EH (cell line): ENCODE measurements around the gene TRAF3IP3.

Source experiments
- DNase-seq: peaks from one replicate; pipeline ENCODE4 v3.0.0-alpha.2; 2015; ENCODE audit warnings: low read depth

TRAF3IP3 gene

GRCh38 chr1:209738270-209738669 is 17.6 kb upstream of the TRAF3IP3 start:
- DNase-seq = no peak

GRCh38 chr1:209741193-209741592 is 14.7 kb upstream of the TRAF3IP3 start:
- DNase-seq = no peak

- no peak for DNase-seq
Observed at GRCh38 chr1:209741889-209742288, 14.0 kb upstream of the TRAF3IP3 start.

- DNase-seq = peak; percentile 65
Observed at GRCh38 chr1:209742409-209743144, 13.3 kb upstream of the TRAF3IP3 start.

GRCh38 chr1:209743145-209743482 is 12.7 kb upstream of the TRAF3IP3 start:
- DNase-seq = peak; percentile 84

GRCh38 chr1:209746451-209747165 is 9.2 kb upstream of the TRAF3IP3 start:
- DNase-seq = no peak

- DNase-seq = peak; percentile 88
Observed at GRCh38 chr1:209747580-209748262, 8.1 kb upstream of the TRAF3IP3 start.

- no peak for DNase-seq
Observed at GRCh38 chr1:209748620-209749019, 7.2 kb upstream of the TRAF3IP3 start.

- DNase-seq = no peak
Observed at GRCh38 chr1:209749205-209749604, 6.6 kb upstream of the TRAF3IP3 start.

GRCh38 chr1:209749670-209750323 is 6.1 kb upstream of the TRAF3IP3 start:
- DNase-seq = no peak

GRCh38 chr1:209751627-209752231 is 4.1 kb upstream of the TRAF3IP3 start:
- no peak for DNase-seq

GRCh38 chr1:209752890-209753289 is 3.0 kb upstream of the TRAF3IP3 start:
- no peak for DNase-seq

GRCh38 chr1:209755256-209755655 is 597 bp upstream of the TRAF3IP3 start:
- no peak for DNase-seq

- no peak for DNase-seq
Observed at GRCh38 chr1:209756615-209757445, 977 bp downstream of the TRAF3IP3 start.

GRCh38 chr1:209758400-209758799 is 2.5 kb downstream of the TRAF3IP3 start:
- DNase-seq = no peak

- no peak for DNase-seq
Observed at GRCh38 chr1:209759829-209760359, 4.0 kb downstream of the TRAF3IP3 start.

GRCh38 chr1:209761011-209761635 is 5.3 kb downstream of the TRAF3IP3 start:
- DNase-seq = peak; percentile 51

GRCh38 chr1:209766051-209766450 is 10.2 kb downstream of the TRAF3IP3 start:
- DNase-seq = no peak

- no peak for DNase-seq
Observed at GRCh38 chr1:209767096-209767495, 11.2 kb downstream of the TRAF3IP3 start.

GRCh38 chr1:209767706-209768105 is 11.9 kb downstream of the TRAF3IP3 start:
- DNase-seq = peak; percentile 22
